Endometrium (tissue), 2 donors: ENCODE results near the gene ANKRD49.

ENCODE experiments used
- FAIRE-seq: peaks from 2 replicates; lab custom pipeline; 2012; peaks lifted over from hg19 to GRCh38; lab: Jason Lieb, UNC
- donor health status: control.
- donor health status: control.

Gene ANKRD49

DNA sequence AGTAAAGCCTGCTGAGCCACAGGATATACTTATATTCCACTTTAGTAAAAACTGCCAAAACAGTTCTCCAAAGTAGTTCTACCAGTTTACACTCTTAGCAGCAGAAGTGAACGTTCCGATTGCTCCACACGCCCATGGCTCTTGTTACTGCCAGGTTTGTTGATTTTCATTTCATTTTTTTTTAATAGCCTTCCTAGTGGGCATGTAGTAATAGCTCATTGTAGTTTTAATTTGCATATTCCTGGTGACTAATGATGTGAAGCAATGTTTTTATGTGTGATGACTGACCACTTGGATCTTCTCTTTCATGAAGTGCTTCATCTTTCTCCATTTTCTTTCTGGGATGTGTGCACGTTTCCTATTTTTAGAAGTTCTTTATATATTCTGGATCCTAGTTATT, 13.7 kb downstream of the ANKRD49 start:
- no peak for FAIRE-seq

DNA sequence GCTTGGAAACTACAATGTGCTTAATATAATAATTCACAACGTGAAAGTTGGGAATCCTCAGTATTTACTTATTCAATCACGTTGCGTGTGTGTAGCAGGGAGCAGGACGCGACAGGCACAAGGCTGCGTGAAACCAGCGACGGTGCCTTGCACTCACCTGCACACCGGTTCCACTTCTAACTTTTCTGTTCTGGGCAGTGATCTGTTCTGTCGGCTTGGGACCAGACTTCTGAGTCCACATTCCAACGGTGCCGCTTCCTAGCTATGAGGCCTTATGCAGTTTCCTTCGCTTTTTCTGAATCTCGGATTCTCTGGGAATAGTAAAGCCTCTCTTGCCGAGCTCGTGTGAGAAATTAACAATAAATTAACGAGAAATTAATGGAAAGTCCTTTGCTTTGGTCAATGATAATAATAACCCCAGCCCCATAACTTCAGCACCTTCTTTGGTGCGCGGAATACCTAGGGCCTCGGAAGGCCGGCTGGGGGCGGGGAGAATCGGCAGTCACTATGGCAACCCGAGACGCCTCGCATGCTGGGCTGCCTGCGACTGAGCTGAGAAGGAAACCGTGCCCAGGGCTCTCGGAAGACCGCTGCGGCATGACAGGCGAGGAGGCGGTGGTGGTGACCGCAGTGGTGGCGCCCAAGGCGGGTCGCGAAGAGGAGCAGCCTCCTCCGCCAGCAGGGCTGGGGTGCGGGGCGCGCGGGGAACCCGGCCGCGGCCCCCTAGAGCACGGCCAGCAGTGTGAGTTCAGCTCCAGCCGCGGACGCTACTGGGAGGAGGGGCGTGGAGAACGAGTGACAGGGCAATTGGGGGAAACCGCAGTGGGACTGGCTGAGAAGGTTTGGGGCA, 18.4 kb downstream of the ANKRD49 start, which contains the start of gene C11orf97:
TSS of gene C11orf97 (plus strand) at position 530 of the 850 bp plus-strand sequence. CDS start at position 598, 68 bp downstream.
- FAIRE-seq = no peak

GRCh38 chr11:94513091-94513490, 19.3 kb downstream of the ANKRD49 start:
- FAIRE-seq = no peak

- no peak for FAIRE-seq
These were observed 21.6 kb downstream of the ANKRD49 start for GRCh38 chr11:94515398-94515797.

- FAIRE-seq = no peak
These were observed 22.9 kb downstream of the ANKRD49 start for GRCh38 chr11:94516725-94517124.

DNA sequence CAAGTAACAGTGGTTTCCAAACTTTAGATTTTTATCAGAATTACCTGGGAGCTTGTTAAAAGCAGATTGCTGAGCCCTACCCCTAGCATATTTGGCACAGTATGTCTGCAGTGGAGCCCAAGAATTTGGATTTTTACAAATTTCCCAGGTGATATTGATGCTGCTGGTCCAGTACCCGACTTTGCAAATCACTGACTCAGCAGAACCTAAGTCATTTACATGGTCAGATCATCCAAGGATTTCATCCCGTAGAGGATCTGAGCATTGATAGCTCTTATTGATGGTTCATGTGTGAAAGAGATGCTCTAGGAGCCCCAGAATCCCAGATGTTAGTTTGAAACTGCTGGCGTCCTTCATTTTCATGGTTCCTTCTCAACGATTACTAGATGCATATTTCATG, 24.5 kb downstream of the ANKRD49 start:
- FAIRE-seq = no peak

- FAIRE-seq = peak; percentile 88
These were observed 25.8 kb downstream of the ANKRD49 start for GRCh38 chr11:94519478-94520084.

DNA sequence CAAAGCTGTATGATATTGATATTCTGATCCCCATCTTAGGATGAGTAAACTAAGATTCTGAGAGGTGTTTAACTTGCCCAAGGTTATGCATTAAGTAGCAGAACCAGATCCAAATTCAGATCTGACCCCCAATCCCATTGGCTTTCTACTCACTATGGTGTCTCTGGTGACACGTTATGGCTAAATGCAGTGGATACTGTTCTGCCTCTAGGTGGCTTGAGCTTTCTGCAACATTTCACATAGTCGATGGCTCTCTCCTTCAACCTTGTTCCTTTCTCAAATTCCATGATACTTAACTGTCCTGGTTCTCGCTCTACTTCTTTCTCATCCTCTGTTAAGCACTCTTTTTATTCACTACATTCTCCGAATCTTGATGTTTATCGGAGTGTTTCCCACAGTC, 27.9 kb downstream of the ANKRD49 start:
- no peak for FAIRE-seq

- FAIRE-seq = no peak
These were observed 30.6 kb downstream of the ANKRD49 start for GRCh38 chr11:94524341-94524740.

DNA sequence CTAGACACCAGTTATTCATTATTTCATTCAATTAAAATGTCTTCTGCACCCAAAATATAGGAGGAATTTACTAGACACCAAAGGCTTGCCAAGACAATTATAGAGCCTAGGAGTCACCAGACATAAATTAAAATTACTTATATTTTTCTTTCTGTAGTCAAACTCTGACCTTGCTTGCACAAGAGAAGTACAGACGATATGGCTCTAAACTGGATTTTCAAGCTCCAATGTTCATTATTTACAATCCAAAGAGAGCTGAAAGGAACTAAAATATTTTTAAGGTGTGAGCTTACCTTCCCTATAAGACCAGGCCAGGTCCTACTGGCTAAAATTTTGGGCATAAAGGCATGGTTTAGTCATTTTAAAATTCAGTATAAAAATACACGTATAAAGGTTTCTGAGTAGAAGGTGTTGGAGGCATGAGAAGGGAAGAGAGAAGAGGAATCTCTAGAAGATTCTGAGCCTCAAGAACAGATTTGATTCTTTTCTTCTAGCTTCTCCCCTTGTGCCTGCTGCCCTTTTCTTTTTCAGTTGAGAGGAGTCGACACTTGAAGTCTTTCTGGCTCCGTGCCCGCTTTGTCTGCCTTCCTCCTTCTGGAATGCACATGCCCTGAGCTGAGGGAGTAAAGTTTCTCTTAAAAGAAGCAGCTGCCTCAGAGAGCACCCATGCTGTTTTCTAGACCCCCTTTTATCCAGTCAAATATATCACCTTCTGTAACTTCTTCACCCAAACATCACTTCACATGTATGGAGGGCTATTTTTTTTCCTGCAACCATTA, 32.0 kb downstream of the ANKRD49 start:
- no peak for FAIRE-seq

- FAIRE-seq = no peak
These were observed 33.1 kb downstream of the ANKRD49 start for GRCh38 chr11:94526645-94527438.

- FAIRE-seq = no peak
These were observed 34.8 kb downstream of the ANKRD49 start for GRCh38 chr11:94528551-94528950.

DNA sequence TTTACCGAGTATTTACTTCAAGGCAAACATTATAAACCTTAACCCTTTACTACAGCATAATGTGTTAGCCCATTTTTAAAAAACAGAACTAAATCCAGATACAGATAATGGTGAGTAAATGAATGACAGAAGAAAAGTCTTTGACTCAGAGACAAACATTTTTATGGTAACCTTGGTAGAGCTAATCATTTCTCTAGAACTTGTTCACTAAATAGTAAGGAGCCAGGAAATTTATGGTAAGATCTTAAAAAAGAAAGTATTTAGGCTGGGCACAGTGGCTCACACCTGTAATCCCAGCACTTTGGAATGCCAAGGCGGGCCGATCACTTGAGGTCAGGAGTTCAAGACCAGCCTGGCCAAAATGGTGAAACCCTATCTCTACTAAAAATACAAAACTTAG, 38.4 kb downstream of the ANKRD49 start:
- no peak for FAIRE-seq

DNA sequence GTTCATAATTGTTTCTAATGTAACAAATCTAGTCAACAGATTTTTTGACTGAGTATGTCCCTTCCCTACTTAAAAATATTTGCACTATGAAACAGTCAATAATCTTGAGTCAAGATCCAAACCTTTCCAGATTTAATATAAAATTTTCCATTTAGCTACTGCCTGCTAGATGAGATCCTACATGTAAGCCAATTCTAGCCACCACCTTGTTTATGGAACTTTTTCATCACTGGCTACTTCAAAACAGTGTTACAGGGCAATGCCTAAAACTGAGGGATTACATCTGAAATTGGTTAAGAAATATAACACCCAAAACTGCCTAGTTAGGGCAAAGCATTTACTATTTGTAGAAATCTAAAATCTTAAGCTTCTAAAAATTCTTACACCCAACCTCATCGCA, 39.4 kb downstream of the ANKRD49 start:
- FAIRE-seq = no peak

DNA sequence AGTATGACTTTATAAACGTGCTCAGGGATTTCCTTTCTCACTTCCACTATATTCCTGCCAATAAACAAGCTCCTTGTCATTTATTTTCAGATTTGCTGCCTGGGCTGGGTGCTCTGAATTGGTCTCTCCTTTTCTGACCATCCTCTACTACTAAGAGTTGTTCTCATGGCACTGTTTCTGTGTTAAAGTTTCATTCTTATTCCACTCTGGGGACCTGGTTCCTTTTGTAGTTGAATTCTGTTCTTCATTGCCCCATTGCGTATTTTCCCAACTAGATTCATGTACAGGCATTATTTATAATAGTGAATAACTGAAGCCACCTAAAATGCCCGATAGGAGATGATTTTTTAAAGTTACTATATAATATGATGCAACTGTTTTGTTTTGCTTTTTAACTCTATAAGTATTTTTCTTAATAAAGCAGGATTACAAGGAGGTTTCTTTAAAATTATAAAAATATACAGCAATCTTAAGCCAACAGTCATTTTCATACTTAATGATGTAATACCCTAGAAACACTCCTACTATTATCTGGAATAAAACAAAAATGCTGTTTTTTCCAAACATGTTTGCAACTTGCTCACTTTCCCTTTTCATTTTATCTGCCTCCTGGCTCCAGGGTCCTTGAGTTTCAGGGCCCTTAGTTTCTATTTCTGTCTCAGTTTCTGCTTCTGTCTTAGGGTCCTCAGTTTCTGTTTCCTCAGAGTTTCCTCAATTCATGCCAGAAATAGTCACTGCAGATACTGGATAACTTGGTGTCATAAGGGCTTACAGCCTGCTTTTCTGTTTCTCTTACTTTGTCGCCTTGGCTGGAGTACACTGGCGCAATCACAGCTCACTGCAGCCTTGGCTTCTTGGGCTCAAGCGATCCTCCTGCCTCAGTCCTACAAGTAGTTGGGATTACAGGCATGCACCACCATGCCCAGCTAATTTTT, 40.2 kb downstream of the ANKRD49 start:
- no peak for FAIRE-seq

- no peak for FAIRE-seq
These were observed 42.6 kb downstream of the ANKRD49 start for GRCh38 chr11:94536386-94536785.

DNA sequence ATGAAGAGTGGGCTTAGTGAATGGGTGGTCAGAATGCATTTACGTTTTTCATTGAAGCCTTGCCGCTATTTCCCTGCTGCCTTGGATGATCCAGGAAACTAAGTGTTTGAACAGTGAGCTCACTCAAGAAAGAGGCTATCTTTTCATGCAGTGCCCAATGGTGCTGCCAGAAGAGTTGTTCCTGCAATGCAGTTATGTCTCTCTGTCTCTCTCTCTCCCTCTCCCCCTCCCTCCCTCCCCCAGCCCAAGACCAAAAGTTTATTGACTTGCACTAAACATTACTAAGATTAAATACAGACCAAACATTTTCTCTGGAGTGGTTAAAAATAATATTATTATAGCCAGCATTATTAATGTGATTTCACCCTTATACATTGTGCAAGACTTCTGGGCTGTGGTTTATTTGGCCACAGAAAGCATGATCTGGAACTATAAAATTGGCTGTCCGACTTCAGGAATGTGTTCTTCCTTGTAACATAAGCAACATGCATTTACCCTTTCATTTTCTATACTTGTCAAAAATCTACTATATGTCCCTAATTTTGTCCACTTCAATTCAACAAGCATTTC, 43.3 kb downstream of the ANKRD49 start:
- FAIRE-seq = no peak

GRCh38 chr11:94539420-94539819, 45.6 kb downstream of the ANKRD49 start:
- no peak for FAIRE-seq

DNA sequence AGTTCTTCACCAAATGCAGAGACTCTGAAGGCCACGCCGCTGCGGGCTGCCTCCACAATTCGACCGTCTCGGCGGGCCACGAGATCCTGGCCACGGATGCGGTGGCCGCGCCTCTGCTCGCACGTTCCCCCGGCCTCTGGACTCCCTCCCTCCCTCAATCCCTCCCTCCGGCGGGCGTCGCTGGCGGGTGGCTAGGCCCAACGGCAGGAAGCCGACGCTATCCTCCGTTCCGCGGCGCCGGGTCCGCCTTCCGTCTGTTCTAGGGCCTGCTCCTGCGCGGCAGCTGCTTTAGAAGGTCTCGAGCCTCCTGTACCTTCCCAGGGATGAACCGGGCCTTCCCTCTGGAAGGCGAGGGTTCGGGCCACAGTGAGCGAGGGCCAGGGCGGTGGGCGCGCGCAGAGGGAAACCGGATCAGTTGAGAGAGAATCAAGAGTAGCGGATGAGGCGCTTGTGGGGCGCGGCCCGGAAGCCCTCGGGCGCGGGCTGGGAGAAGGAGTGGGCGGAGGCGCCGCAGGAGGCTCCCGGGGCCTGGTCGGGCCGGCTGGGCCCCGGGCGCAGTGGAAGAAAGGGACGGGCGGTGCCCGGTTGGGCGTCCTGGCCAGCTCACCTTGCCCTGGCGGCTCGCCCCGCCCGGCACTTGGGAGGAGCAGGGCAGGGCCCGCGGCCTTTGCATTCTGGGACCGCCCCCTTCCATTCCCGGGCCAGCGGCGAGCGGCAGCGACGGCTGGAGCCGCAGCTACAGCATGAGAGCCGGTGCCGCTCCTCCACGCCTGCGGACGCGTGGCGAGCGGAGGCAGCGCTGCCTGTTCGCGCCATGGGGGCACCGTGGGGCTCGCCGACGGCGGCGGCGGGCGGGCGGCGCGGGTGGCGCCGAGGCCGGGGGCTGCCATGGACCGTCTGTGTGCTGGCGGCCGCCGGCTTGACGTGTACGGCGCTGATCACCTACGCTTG, 50.2 kb downstream of the ANKRD49 start, which contains the start of gene FUT4:
TSS of gene FUT4 (plus strand) at position 227 of the 951 bp plus-strand sequence. CDS start at position 440, 213 bp downstream.
- no peak for FAIRE-seq
